Measurements from ENCODE around the gene CNTNAP2.

- TF ChIP-seq SPI1 (IDR thresholded peaks at IDR 0.05; ENCODE audit: low read depth, low read length) (no peak), TAF1 (IDR thresholded peaks at IDR 0.05; ENCODE audit: low read depth, low read length) (no peak), POLR2A (IDR thresholded peaks at IDR 0.05; ENCODE audit: low read depth, low read length) (no peak)
These were observed 1296.9 kb downstream of the CNTNAP2 start for GRCh38 chr7:147413557-147413870.
